Adrenal gland (tissue), 5 donors: Measurements from ENCODE around the gene M1AP.

Experiments used
- CTCF ChIP-seq, 6 experiments: fragments of 450-650 bp in 4 of 6; fragments of 200-600 bp in 2 of 6; sonication (generic) in 1 of 6; IDR thresholded peaks; 1 replicate in 5 of 6; 2 replicates in 1 of 6; pipeline versions ENCODE4 v1.5.1 to v1.8.0; 2016 to 2021; ENCODE audit warnings: antibody characterized with exemption in 6 of 6, mild to moderate bottlenecking in 2 of 6, moderate library complexity in 1 of 6
- POLR2A ChIP-seq, 2 donors: fragments of 450-650 bp; IDR thresholded peaks; one replicate each; pipeline ENCODE4 v1.6.1; 2017; ENCODE audit warnings: antibody characterized with exemption in 2 of 2, mild to moderate bottlenecking in 2 of 2, moderate library complexity in 1 of 2
- donor health status: DM: no; HTN: no; CAD: no.

- TF ChIP-seq POLR2A (IDR thresholded peaks at IDR 0.05) = no peak
- TF ChIP-seq CTCF (IDR thresholded peaks at IDR 0.05) = no peak
Observed at GRCh38 chr2:74682501-74682900, 34.4 kb upstream of the M1AP start.
